Measurements from ENCODE around the gene TOLLIP.

- TF ChIP-seq MAX (IDR thresholded peaks at IDR 0.05) = no peak
- no peak for TF ChIP-seq EP300 (IDR thresholded peaks at IDR 0.05; ENCODE audit: borderline replicate concordance)
- no peak for TF ChIP-seq TAF1 (IDR thresholded peaks at IDR 0.05; ENCODE audit: low read depth)
- TF ChIP-seq ZBTB7A (IDR thresholded peaks at IDR 0.05; ENCODE audit: low read depth) = no peak
- no peak for TF ChIP-seq EGR1 (IDR thresholded peaks at IDR 0.05)
- no peak for TF ChIP-seq CEBPB (IDR thresholded peaks at IDR 0.05)
These were observed 67.1 kb downstream of the TOLLIP start for GRCh38 chr11:1242289-1242688.

Measured in Ishikawa (cell line).